Measurements from ENCODE around the gene ANKRD13B. TPM values are rescaled to one million over a fixed set of nuclear protein-coding genes. Genes with fewer than 3 reads are reported as not detected.

ANKRD13B gene
- total RNA-seq, 3 donors from 2014 or later, result 8.5 to 13.0 (median 9.2) TPM

DNA sequence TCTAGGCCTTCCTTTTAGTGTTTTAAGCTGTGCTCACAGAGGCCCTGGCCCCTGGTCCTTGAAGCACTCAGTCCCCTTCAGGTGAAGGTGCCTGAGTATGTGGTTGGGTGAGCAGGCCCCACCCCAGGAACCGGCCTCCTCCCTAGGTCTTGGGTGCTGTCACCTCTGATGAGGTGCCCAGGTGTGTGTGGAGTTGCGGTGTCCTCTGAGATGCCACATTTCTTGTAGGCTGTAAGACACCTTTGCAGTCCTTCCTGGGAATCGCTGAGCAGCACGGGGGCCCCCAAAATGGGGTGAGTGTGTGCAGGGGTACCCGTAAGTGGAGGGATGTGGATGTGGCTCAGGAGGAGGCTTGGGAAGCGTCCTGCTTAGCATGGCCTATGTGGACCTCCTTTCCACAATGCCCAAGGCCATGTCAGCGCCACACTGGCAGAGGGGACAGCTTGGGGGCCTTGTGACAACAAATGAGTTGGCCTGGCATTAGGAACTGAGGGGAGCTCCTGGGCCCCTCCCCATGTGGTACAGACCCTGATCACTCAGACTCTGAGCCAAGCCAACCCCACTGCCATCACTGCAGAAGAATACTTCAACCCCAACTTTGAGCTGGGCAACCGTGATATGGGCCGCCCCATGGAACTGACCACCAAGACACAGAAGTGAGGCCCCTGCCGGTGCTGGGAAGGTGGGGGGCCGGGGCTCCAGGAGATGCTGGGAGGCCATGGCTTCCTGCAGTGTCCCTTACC, 18.6 kb downstream of the ANKRD13B start:
- DNase-seq (ENCODE audit: low spot score in 2 of 2), result no peak
- no peaks in the 10 kb centered on the region for H3K36me3 ChIP-seq
- intact Hi-C loops (cut with DNase I; ENCODE audit: low total_unique reads), result no loop called here
- H3K27me3 ChIP-seq, result no peaks in the 10 kb centered on the region
- TF ChIP-seq POLR2A (IDR thresholded peaks at IDR 0.05), result no peak
- no peak overlapping the region for H3K4me3 ChIP-seq
- no peaks in the 10 kb centered on the region for H3K9me3 ChIP-seq
- peaks cover 6 to 9% of the 10 kb centered on the region in 2 donors for H3K4me1 ChIP-seq
- no peak overlapping the region for H3K27ac ChIP-seq

DNA sequence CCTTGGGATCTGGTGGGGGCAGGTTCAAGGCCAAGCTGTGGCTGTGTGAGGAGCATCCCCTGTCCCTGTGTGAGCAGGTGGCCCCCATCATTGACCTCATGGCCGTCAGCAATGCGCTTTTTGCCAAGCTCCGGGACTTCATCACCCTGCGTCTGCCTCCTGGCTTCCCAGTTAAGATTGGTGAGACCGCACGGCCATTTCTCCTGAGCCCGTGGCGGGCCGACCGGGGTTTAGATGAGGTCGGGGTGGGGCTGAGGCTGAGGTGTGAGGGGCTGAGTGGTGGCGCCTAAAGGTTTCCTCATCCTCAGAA, 19.1 kb downstream of the ANKRD13B start:
- Histone ChIP-seq H3K9me3 (no peaks in the 10 kb centered on the region), H3K27ac (no peak overlapping the region), H3K36me3 (no peaks in the 10 kb centered on the region), H3K27me3 (no peaks in the 10 kb centered on the region), H3K4me1 (peaks cover 9 to 11% of the 10 kb centered on the region in 2 donors), H3K4me3 (no peak overlapping the region)
- TF ChIP-seq POLR2AphosphoS5 (IDR thresholded peaks at IDR 0.05) (no peak), POLR2A (IDR thresholded peaks at IDR 0.05) (no peak)
- TF ChIP-seq, protein P1, sequence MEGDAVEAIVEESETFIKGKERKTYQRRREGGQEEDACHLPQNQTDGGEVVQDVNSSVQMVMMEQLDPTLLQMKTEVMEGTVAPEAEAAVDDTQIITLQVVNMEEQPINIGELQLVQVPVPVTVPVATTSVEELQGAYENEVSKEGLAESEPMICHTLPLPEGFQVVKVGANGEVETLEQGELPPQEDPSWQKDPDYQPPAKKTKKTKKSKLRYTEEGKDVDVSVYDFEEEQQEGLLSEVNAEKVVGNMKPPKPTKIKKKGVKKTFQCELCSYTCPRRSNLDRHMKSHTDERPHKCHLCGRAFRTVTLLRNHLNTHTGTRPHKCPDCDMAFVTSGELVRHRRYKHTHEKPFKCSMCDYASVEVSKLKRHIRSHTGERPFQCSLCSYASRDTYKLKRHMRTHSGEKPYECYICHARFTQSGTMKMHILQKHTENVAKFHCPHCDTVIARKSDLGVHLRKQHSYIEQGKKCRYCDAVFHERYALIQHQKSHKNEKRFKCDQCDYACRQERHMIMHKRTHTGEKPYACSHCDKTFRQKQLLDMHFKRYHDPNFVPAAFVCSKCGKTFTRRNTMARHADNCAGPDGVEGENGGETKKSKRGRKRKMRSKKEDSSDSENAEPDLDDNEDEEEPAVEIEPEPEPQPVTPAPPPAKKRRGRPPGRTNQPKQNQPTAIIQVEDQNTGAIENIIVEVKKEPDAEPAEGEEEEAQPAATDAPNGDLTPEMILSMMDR (IDR thresholded peaks at IDR 0.05), result no peak
- intact Hi-C loops (cut with DNase I; ENCODE audit: low total_unique reads), result no loop called here
- no peak for DNase-seq (ENCODE audit: low spot score in 2 of 2)

DNA sequence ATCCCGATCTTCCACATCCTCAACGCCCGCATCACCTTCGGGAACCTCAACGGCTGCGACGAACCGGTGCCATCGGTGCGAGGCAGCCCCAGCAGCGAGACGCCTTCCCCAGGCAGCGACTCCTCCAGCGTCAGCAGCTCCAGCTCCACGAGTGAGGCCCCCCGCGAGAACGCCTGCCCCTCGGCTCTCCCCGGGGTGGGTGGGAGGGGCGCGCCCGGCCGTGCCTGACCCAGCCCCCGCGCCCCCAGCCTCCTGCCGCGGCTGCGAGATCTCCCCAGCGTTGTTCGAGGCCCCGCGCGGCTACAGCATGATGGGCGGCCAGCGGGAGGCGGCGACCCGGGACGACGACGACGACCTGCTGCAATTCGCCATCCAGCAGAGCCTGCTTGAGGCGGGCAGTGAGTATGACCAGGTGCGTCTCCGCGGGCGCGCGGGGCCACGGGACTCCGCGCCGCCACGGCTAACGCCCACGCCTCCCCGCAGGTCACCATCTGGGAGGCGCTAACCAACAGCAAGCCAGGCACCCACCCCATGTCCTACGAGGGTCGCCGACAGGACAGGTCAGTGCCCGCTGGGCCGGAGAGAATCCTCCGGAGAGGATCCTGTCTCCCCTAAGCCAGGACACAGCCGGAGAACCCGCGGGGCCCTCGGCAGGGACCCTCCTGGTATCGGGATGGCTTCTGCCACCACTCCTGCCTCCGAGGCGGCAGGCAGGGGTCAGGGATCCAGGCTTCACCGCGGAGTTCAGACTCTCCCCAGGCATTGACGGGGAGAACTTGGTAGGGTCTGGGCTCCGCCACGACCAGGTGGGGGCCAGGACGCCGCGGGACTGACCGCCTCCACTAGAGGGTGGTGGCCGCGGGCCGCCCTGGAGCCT, 19.7 kb downstream of the ANKRD13B start:
- Histone ChIP-seq H3K9me3 (no peaks in the 10 kb centered on the region), H3K4me1 (peaks cover 14 to 17% of the 10 kb centered on the region in 2 donors), H3K27me3 (no peaks in the 10 kb centered on the region), H3K4me3 (peak overlapping the region; percentile 16 to 62 (median 33)), H3K36me3 (no peaks in the 10 kb centered on the region), H3K27ac (peak overlapping the region in 1 of 2 donors; percentile 65)
- intact Hi-C loops (cut with DNase I; ENCODE audit: low total_unique reads), result no loop called here
- DNase-seq (ENCODE audit: low spot score in 2 of 2), result no peak
- no peak for TF ChIP-seq POLR2A (IDR thresholded peaks at IDR 0.05)
- TF ChIP-seq, protein P1 (IDR thresholded peaks at IDR 0.05), result no peak
- TF ChIP-seq POLR2AphosphoS5 (IDR thresholded peaks at IDR 0.05), result no peak

DNA sequence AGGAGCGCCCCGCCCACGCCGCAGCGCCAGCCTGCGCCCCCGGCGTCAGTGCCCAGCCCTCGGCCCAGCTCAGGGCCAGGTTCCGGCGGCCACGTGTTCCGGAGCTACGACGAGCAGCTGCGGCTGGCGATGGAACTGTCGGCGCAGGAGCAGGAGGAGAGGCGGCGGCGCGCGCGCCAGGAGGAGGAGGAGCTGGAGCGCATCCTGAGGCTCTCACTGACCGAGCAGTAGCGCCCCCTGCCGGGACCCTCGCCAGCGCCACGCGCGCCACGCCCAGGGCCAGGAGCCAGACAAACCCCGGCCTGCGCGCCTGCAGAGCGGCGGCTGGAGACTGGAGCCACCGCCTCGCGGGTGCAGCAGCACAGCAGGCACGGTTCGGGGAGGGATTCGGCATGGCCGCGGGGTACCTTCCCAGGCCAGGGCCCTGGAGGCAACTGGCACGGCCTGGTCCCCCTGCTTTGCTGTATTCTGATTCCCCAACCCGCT, 20.5 kb downstream of the ANKRD13B start:
- peaks cover 17 to 18% of the 10 kb centered on the region in 2 donors for H3K4me1 ChIP-seq
- peak overlapping the region in 1 of 2 donors; percentile 65 for H3K27ac ChIP-seq
- DNase-seq (ENCODE audit: low spot score in 2 of 2), result peak; percentile 77 to 93
- intact Hi-C loops (cut with DNase I; ENCODE audit: low total_unique reads), result no loop called here
- no peaks in the 10 kb centered on the region for H3K27me3 ChIP-seq
- H3K9me3 ChIP-seq, result no peaks in the 10 kb centered on the region
- H3K4me3 ChIP-seq, result peak overlapping the region; percentile 16 to 62 (median 33)
- no peaks in the 10 kb centered on the region for H3K36me3 ChIP-seq
- TF ChIP-seq POLR2AphosphoS5 (IDR thresholded peaks at IDR 0.05) (peak in 2 of 3 donors; percentile 23 to 44), POLR2A (IDR thresholded peaks at IDR 0.05) (no peak)
- TF ChIP-seq, protein P1 (IDR thresholded peaks at IDR 0.05), result peak in 2 of 3 donors; percentile 58 to 75

GRCh38 chr17:29613856-29614255, 20.9 kb downstream of the ANKRD13B start:
- intact Hi-C loops (cut with DNase I; ENCODE audit: low total_unique reads), result no loop called here
- no peaks in the 10 kb centered on the region for H3K36me3 ChIP-seq
- H3K4me1 ChIP-seq, result peaks cover 17 to 18% of the 10 kb centered on the region in 2 donors
- H3K9me3 ChIP-seq, result no peaks in the 10 kb centered on the region
- DNase-seq (ENCODE audit: low spot score in 2 of 2), result no peak
- TF ChIP-seq POLR2A (IDR thresholded peaks at IDR 0.05), result no peak
- no peak for TF ChIP-seq POLR2AphosphoS5 (IDR thresholded peaks at IDR 0.05)
- TF ChIP-seq, protein P1 (IDR thresholded peaks at IDR 0.05), result no peak
- H3K4me3 ChIP-seq, result peak overlapping the region; percentile 16 to 62 (median 33)
- no peaks in the 10 kb centered on the region for H3K27me3 ChIP-seq
- H3K27ac ChIP-seq, result no peak overlapping the region

All from breast epithelium (tissue), 4 donors.